Thyroid gland (tissue), 4 donors: ENCODE measurements around the gene CYB5R4.

Experiments
- POLR2A ChIP-seq, 2 donors: fragments of 450-650 bp; IDR thresholded peaks; one replicate each; pipeline ENCODE4 v1.6.1; 2017; ENCODE audit warnings: antibody characterized with exemption in 2 of 2, mild to moderate bottlenecking in 2 of 2, moderate library complexity in 1 of 2
- TF ChIP-seq, protein P1 (sequence below), 6 experiments: fragments of 200-600 bp in 3 of 6; fragments of 450-650 bp in 3 of 6; sonication (generic) in 3 of 6; IDR thresholded peaks; one replicate each; pipeline ENCODE4 v1.5.1; 2016 to 2019; ENCODE audit warnings: antibody characterized with exemption in 6 of 6, mild to moderate bottlenecking in 2 of 6, inconsistent platforms in 1 of 6, moderate library complexity in 1 of 6

DNA sequence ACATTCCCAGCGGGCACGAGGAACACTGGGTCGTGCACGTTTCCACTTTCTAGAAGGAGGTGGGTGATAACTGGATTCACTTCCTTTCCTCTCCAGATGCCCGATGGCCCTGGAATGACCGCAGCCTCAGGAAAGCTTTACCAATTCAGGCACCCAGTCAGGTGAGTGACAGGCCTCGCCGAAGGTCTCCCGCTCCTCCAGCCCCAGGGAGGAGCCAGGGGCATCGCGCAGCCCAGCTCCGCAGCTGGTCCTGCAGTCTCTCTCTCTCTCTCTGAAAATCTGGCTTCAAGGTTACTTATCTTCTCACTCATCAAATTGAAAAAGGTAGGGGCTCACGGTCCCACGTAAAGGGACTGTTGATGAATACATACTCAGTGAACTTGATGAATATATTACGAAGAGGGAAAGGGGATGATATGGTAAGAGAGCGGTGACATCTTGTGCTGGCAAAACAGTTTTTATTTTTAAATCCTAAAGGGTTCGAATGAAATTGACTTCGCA lies 5.4 kb upstream of the CYB5R4 start:
- TF ChIP-seq, protein P1, sequence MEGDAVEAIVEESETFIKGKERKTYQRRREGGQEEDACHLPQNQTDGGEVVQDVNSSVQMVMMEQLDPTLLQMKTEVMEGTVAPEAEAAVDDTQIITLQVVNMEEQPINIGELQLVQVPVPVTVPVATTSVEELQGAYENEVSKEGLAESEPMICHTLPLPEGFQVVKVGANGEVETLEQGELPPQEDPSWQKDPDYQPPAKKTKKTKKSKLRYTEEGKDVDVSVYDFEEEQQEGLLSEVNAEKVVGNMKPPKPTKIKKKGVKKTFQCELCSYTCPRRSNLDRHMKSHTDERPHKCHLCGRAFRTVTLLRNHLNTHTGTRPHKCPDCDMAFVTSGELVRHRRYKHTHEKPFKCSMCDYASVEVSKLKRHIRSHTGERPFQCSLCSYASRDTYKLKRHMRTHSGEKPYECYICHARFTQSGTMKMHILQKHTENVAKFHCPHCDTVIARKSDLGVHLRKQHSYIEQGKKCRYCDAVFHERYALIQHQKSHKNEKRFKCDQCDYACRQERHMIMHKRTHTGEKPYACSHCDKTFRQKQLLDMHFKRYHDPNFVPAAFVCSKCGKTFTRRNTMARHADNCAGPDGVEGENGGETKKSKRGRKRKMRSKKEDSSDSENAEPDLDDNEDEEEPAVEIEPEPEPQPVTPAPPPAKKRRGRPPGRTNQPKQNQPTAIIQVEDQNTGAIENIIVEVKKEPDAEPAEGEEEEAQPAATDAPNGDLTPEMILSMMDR (IDR thresholded peaks at IDR 0.05), result no peak
- no peak for TF ChIP-seq POLR2A (IDR thresholded peaks at IDR 0.05)
